GM18951 (cell line): ENCODE measurements around the gene ZBTB20.

Experiments
- POLR2A ChIP-seq: IDR thresholded peaks from 4 replicates; pipeline ENCODE4 v1.6.1; 2011; ENCODE audit warnings: mild to moderate bottlenecking; ENCODE audit not compliant: insufficient read length, insufficient read depth; ENCODE audit errors: extremely low read depth
- in situ Hi-C: fragments of 300-500 bp; cut with MboI; formaldehyde crosslinking; loops from one replicate; pipeline ENCODE4 v1.12.0; 2022; ENCODE audit warnings: low sequenced_read_pairs, mixed read lengths, inconsistent platforms; ENCODE audit not compliant: unreplicated experiment

ZBTB20 gene

DNA sequence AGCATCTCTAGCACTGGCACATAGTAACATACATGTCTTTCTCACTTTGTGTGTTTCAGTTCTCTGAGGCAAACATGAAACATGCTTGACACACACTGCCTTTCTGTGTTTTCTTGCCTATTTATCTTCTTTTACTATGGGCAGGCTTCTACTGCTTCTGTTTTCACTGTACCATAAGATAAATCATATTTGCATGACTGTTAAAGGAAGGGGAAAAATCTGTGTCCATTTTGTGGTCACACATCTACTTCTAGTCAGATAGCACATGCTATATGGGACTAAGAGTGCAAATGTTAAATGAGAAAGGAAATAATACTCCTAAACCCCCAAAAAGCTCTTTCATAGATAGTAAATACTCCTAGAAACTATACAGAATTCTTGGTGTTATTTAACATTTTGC is 386.4 kb downstream of the ZBTB20 start:
- in situ Hi-C loops = no loop called here
- no peak for TF ChIP-seq POLR2A

DNA sequence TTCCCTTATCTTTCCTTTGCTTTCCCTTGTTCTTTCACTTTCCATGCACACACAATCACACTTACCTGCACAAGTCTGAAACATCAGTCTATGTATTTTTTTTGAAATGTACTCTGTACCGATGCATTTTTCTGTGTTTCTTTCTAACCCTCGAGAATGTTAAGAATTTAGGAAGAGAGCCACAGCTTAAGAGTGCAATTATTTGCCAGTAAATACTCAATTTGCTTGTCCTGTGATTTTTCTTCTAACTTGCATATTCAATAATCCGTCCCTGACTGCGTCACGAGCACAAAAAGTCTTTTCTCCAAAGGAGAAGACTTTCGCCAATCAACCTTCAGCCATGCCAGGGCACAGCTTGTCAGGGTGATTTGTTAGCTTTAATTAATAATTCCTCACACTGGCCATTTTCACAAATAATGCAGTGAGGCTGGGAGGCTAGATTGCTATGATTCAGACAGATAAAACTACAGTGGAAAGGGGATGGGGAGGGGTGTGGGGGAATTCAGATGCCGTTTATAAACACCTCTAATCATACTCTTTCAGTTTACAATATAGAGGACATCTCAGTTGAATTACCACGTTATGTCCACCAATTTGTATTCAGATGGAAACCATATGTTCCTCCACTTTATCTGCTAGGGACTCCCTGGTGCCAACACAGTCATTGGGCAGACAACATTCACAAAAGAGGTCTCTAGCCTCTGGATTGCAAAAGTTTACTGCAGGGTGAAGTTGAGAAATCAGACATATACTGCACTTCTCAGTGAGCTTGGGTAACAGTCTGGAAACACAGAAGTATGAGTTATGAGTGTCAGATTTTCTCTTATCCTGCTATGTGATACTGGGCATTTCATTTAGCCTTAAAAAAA is 388.0 kb downstream of the ZBTB20 start:
- in situ Hi-C loops = no loop called here
- TF ChIP-seq POLR2A = no peak

DNA sequence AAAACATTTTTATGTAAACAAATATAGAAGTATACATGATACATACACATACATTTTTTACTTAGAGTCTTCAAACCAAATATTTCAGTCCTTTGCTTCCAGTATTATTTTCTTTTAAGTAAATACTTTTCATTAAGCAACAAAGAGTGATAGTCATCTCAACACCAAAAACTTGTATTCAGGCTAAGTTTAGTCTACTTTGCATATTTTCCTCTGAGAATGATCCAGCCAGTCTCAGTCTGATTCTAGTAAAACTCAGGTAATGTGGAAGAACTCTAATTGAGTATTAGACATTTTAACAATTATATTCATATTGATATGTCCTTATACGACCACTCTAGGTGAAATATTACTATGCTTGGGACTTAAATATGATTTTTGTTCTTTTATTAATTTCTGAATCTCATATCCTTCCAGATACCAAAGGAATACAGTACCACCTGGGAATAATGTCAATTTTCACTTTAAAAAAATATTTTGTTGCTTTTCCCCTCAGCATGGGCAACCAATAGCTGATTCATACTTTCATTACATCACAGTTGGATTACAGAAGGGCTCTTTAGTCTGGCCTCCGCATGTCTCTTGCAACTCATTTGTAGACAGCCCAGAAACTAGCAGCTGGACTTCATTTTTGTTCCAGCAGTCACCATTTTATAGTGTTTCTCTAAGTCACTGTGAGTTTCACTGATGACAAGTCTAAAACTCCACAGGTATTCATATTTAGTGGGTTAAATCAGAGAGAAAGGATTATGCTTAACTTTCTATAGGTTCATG is 390.4 kb downstream of the ZBTB20 start:
- TF ChIP-seq POLR2A = no peak
- in situ Hi-C loops = no loop called here

DNA sequence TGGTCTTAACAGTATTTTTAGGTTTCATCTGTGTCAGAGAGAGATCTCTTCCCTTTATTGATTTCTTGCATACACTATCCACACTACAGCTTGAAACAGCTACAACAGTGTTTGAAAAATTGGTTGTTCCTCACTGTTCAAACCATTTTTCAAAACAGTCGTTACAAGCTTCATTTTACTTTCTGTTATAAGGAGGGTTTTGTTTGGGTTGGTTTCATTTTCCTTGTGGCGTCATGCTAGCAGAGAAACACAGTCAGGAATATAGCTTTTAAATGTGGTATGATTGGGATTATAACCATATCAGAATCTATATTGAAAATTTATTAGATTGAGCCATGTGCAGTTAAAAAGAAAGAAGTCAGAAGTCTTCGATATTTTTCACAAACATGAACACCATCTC is 400.6 kb downstream of the ZBTB20 start:
- in situ Hi-C loops = no loop called here
- TF ChIP-seq POLR2A = no peak

DNA sequence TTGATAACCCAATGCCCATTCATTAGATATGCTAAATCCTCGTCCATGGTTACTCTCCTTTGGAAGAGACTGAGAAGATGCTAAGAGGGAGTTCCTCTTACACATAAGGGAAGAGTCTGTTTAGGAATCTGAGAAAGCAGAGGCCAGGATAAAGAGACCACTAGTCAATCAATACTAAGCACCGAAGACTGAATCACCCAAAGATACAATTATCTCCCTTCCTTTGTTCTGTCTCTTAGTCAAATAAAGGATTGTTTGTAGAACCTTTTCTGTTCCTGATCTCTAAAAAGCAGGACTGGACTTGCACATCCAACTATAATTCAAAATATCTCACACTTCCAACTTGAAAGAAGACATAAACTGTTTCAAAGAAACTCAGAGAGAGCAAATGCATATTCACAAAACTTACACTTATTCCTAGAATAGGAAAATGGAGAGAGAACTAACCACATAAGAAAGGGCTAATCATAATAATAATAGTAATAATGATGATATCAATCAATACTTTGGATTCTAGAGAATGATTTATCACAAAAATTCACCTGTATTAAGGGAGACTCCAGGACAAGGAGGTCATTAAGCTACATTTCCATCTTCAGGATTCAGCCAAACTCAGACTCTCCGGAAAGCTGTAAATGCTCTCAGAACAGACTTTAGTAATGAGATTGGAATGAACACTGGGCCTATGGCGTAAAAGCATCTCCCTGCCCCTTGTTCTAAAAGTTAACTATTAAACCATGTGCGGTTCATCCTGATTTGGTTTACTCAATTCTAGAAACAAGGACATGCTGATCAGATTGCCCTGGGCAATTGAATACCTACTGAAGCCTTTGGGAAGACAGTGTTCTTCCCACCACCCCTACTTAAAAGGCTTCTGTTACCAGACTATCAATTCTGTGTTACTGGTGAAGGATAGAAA is 401.5 kb downstream of the ZBTB20 start:
- in situ Hi-C loops = no loop called here
- TF ChIP-seq POLR2A = no peak

DNA sequence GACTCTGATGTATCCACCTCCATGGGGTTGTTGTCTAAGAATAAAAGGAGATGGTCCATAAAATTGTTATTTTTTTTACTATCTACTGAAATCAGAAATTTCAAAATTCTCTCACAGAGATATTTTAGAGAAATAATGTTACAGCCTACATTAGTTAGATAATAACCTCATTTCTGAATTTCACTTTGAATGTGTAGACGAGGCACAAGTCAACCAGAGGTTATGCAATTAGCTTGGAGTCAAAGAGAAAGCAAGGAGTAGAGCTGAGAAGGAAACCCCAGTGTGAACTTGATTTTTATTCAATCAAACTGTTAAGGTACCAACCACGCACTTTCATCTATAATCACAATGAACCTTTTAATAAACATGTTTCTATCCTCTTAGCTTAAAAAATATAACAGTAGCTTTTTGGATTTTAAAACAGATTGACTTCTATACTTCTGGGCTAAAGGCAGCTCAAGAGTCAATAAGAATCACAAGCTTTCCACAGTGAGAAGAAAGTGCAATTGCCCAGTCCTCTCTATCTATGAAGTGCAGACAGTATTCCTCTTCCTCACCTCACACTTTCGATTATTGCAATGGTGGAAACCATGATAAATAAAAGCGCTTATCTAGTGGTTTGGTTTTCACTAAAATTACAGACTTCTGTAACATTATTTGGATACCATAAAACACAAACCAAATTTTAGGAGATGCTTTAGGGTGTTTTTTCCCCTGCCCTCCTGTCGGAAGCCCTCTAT is 403.2 kb downstream of the ZBTB20 start:
- no peak for TF ChIP-seq POLR2A
- in situ Hi-C loops = no loop called here

DNA sequence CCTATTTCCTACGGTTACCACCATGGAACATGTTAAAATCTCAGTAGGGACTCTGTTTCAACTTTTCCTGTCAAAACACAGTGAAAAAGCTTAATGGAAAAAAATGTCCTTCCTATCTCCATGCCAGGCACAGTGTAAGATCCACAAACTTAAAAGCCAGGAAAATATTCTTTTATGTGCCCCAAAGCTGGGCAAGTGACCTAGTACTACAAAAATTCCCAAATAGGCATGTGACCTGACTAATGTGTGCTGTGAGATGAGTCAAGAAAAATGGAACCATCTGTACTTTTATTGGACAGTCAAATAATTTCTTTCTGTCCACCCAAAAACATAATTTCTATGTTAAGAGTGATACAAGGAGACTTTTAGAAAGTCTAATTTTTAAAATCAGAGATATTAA is 406.0 kb downstream of the ZBTB20 start:
- in situ Hi-C loops = no loop called here
- TF ChIP-seq POLR2A = no peak

- in situ Hi-C loops = no loop called here
- no peak for TF ChIP-seq POLR2A
These were observed 407.5 kb downstream of the ZBTB20 start for GRCh38 chr3:114739627-114740026.

DNA sequence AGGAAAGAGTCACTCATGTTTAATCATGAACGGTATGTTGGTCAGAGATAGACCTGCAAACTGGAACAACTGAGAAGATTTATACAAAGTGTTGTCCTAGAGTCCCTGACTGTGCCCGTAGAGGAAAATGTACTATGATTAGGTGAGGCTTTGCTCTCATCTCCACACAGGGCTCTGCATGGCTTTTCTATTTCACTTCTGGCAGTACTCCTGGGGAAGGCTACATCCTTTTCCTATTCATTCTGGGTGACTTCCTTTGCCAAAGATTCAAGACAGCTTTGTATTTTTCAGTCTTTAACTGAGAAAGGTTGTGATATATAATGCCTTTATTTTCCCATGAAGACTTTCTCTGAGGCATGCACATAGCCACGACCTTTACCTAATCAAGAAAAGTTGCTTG is 414.7 kb downstream of the ZBTB20 start:
- in situ Hi-C loops = no loop called here

GRCh38 chr3:114730397-114730796 is 416.7 kb downstream of the ZBTB20 start:
- no peak for TF ChIP-seq POLR2A
- in situ Hi-C loops = no loop called here

More for the DNA sequence above, 414.7 kb downstream of the ZBTB20 start:
- TF ChIP-seq POLR2A = no peak

- no peak for TF ChIP-seq POLR2A
- in situ Hi-C loops = no loop called here
These were observed 419.7 kb downstream of the ZBTB20 start for GRCh38 chr3:114727373-114727772.

GRCh38 chr3:114725966-114726365 is 421.1 kb downstream of the ZBTB20 start:
- no peak for TF ChIP-seq POLR2A
- in situ Hi-C loops = no loop called here
